Ectodermal cell (in vitro differentiated cells): Measurements from ENCODE around the gene ADCY5.

Source experiments
- H3K27ac ChIP-seq: 2 replicates; pipeline ENCODE4 v1.7.0; 2013; ENCODE audit warnings: mild to moderate bottlenecking, low read depth, low read length; ENCODE audit not compliant: insufficient read depth, poor library complexity, severe bottlenecking
- H3K27me3 ChIP-seq: 2 replicates; pipeline ENCODE4 v1.7.0; 2013; ENCODE audit warnings: mild to moderate bottlenecking, low read length; ENCODE audit not compliant: insufficient read depth, control insufficient read depth, poor library complexity, severe bottlenecking
- H3K36me3 ChIP-seq: one replicate; pipeline ENCODE4 v1.7.0; 2013; ENCODE audit warnings: low read length; ENCODE audit not compliant: control insufficient read depth, insufficient read depth
- H3K4me1 ChIP-seq: one replicate; pipeline ENCODE4 v1.7.0; 2013; ENCODE audit warnings: low read length; ENCODE audit not compliant: control insufficient read depth, insufficient read depth
- H3K4me3 ChIP-seq: 2 replicates; pipeline ENCODE4 v1.7.0; 2013; ENCODE audit warnings: low read depth, low read length, control low read depth; ENCODE audit not compliant: insufficient read depth
- H3K9me3 ChIP-seq: 2 replicates; pipeline ENCODE4 v1.7.0; 2013; ENCODE audit warnings: mild to moderate bottlenecking, low read length, moderate library complexity; ENCODE audit not compliant: control insufficient read depth
- WGBS, 2 experiments: methylation state at CpG; one replicate each; pipeline ENCODE4 v1.1.7; 2013; ENCODE audit warnings: missing lambda C conversion rate in 2 of 2; 5-methylcytosine and 5-hydroxymethylcytosine counted together

The ADCY5 gene

DNA sequence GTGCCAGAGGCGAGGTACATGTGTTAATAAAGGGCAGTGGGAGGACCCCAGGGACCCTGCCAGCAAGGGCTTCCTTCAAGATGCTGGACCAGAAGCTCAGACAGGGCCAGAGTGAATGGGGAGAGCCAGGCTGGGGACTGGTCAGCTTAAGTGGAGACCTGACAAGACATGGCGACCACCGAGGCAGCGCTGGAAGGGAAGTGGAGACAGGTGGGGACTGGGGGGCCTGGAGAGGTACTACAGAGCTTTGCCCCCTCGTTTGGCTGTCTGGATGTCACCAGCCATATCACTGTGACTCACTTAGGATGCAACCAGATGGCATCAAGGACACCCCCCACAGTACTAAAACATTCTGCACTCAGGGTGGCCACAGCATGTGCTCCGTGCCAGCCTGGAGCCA is 97.9 kb downstream of the ADCY5 start:
- no peaks in the 10 kb centered on the region for H3K36me3 ChIP-seq
- H3K27me3 ChIP-seq = no peaks in the 10 kb centered on the region
- no peaks in the 10 kb centered on the region for H3K4me1 ChIP-seq
- no peaks in the 10 kb centered on the region for H3K9me3 ChIP-seq
- no peak overlapping the region for H3K4me3 ChIP-seq
- H3K27ac ChIP-seq = no peak overlapping the region
- 94 to 95% methylated on average over 6 of the region's 6 CpGs for WGBS, 2 experiments

- Histone ChIP-seq H3K27me3 (no peaks in the 10 kb centered on the region), H3K36me3 (no peaks in the 10 kb centered on the region), H3K4me3 (no peak overlapping the region), H3K9me3 (no peaks in the 10 kb centered on the region), H3K27ac (no peak overlapping the region), H3K4me1 (peaks cover 3% of the 10 kb centered on the region)
- 87 to 91% methylated on average over 15 of the region's 15 CpGs for WGBS, 2 experiments
Observed at GRCh38 chr3:123349566-123350435, 99.1 kb downstream of the ADCY5 start.

DNA sequence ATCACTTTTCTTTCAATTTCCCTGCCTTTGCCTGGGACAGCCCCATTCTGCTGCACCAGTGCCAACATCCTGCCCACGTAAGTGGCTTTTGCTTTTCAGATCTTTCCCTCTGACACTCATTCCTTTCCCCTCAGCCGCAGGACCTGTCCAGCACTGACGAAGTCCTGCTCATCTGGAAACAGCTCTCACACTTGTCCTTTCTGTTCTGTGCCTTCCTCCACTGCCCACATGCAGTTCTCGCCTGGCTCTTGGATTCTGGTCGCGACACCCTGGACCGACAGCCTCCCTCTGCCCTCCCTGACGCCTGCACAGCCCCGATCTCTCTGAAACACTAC is 99.7 kb downstream of the ADCY5 start:
- Histone ChIP-seq H3K27ac (no peak overlapping the region), H3K4me3 (no peak overlapping the region), H3K27me3 (no peaks in the 10 kb centered on the region), H3K9me3 (no peaks in the 10 kb centered on the region), H3K36me3 (no peaks in the 10 kb centered on the region), H3K4me1 (peaks cover 3% of the 10 kb centered on the region)
- 85 to 89% methylated on average over 9 of the region's 9 CpGs for WGBS, 2 experiments

- H3K4me3 ChIP-seq = no peak overlapping the region
- no peaks in the 10 kb centered on the region for H3K27me3 ChIP-seq
- 90 to 92% methylated on average over 12 of the region's 12 CpGs for WGBS, 2 experiments
- no peak overlapping the region for H3K27ac ChIP-seq
- H3K9me3 ChIP-seq = no peaks in the 10 kb centered on the region
- peaks cover 8% of the 10 kb centered on the region for H3K4me1 ChIP-seq
- H3K36me3 ChIP-seq = no peaks in the 10 kb centered on the region
Observed at GRCh38 chr3:123348471-123349200, 100.3 kb downstream of the ADCY5 start.

DNA sequence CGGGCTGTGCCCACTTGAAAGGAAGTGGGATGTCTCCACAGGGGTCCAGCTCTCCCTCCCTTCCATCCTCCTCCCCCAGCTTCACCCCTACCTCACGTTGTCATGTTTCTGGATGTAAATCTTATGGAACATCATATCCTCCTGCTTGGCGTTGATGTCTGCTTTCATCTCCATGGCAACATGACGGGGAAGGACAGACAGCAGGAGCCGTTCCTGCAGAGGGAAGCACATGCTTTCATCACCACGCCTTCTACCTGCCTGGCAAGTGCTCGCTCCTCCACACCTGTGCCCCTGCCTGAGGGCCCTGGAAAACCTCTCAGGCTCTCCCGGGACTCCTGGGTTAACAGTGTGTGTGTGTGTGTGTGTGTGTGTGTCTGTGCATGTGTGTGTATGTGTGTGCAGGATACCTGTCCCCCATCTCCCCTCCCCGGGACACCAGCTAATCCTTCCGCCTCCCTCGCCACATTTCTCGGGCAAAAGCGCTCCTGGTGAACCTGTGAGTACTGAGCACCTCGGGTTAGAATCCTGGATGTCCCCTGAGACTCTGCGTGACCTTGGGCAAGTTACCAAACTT is 101.1 kb downstream of the ADCY5 start:
- Histone ChIP-seq H3K4me3 (no peak overlapping the region), H3K27me3 (no peaks in the 10 kb centered on the region), H3K27ac (no peak overlapping the region), H3K36me3 (no peaks in the 10 kb centered on the region), H3K9me3 (no peaks in the 10 kb centered on the region), H3K4me1 (peaks cover 11% of the 10 kb centered on the region)
- WGBS, 2 experiments = 88 to 89% methylated on average over 15 of the region's 15 CpGs

GRCh38 chr3:123347205-123347604 is 101.7 kb downstream of the ADCY5 start:
- Histone ChIP-seq H3K27ac (no peak overlapping the region), H3K4me3 (no peak overlapping the region), H3K27me3 (no peaks in the 10 kb centered on the region), H3K4me1 (peaks cover 11% of the 10 kb centered on the region), H3K9me3 (no peaks in the 10 kb centered on the region), H3K36me3 (no peaks in the 10 kb centered on the region)
- 88 to 92% methylated on average over 4 of the region's 4 CpGs for WGBS, 2 experiments

DNA sequence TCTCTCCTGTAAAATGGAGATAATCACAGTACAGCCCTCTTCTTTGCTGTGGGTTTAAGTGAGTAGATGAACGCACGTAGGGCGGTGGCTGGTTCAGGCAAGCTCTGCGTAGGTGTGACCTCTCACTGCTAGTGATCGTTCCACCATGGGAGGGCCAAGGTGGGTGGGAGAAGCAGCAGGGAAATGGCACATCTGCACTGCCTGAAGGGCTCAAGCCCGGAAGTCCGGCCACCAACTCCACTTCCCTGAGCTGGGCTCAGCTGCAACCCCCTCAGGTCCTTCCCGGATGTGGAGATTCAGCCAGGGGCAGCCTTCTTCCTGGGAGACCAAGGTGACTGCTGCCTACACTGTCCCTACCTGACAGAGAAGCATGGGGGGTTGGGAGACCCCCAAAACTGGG is 102.9 kb downstream of the ADCY5 start:
- Histone ChIP-seq H3K27me3 (no peaks in the 10 kb centered on the region), H3K4me1 (peaks cover 11% of the 10 kb centered on the region)
- 89 to 91% methylated on average over 8 of the region's 8 CpGs for whole genome bisulfite sequencing, 2 experiments

GRCh38 chr3:123344907-123345594 is 103.8 kb downstream of the ADCY5 start:
- H3K36me3 ChIP-seq = no peaks in the 10 kb centered on the region
- no peaks in the 10 kb centered on the region for H3K27me3 ChIP-seq
- peak overlapping the region; percentile 27 for H3K27ac ChIP-seq
- WGBS, 2 experiments = 67 to 74% methylated on average over 13 of the region's 13 CpGs
- H3K4me3 ChIP-seq = no peak overlapping the region
- no peaks in the 10 kb centered on the region for H3K9me3 ChIP-seq
- H3K4me1 ChIP-seq = peaks cover 11% of the 10 kb centered on the region

More for the DNA sequence above, 102.9 kb downstream of the ADCY5 start:
- no peaks in the 10 kb centered on the region for H3K36me3 ChIP-seq
- H3K27ac ChIP-seq = no peak overlapping the region
- no peaks in the 10 kb centered on the region for H3K9me3 ChIP-seq
- no peak overlapping the region for H3K4me3 ChIP-seq

DNA sequence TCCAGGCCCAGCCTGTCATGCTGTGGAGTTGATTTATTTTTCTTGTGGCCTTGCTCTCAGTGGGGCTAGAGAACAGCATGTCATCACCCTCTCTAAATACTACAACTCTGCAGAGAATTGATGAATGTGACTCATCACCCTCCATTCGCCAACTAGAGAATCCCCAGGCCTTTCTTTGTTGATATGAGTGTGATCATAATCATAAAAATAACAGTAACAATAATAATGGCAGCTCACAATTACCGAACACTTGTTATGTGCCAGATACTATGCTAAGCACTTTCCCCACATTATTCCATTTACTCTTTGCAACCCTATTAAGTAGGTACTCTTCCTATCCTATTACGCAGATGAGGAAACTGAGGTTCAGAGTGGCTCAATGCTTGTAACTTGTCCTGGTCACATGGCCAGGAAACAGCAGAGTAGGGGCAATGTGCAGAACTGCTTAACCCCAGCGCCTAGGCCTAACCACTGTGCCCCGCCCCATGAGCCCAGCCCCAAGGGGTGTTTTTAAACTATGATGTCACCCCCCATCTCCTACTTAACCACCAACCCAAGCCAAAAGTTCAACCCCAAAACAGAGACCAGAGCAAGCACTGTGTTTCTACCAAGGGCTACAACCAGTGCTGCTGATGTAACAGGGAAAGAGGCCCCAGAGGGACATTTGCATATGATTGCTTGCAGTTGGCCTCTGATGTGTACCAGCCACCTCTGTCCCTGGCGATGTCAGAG is 104.5 kb downstream of the ADCY5 start:
- Histone ChIP-seq H3K36me3 (no peaks in the 10 kb centered on the region), H3K4me3 (no peak overlapping the region), H3K9me3 (no peaks in the 10 kb centered on the region), H3K27me3 (no peaks in the 10 kb centered on the region), H3K27ac (no peak overlapping the region), H3K4me1 (peaks cover 11% of the 10 kb centered on the region)
- WGBS, 2 experiments = 76 to 81% methylated on average over 5 to 6 of the region's 6 CpGs
